K562 (cell line): ENCODE results near the gene FANCI. TPM values are rescaled to one million over a fixed set of nuclear protein-coding genes. Genes with fewer than 3 reads are reported as not detected.
A peak's percentile ranks its signal among the peaks of the same experiment; 100 is the strongest.

ENCODE experiments used
- CEBPG ChIP-seq, 3 experiments: fragments of 200-800 bp in 1 of 3; sonication (Bioruptor generic) in 1 of 3; sonication (generic) in 1 of 3; formaldehyde crosslinking in 1 of 3; IDR thresholded peaks in 2 of 3; conservative IDR thresholded peaks in 1 of 3; 2 replicates each; pipeline versions ENCODE4 v1.6.1 to v1.8.0; 2016 to 2022; ENCODE audit warnings: missing compliant biosample characterization in 2 of 3, missing genetic modification characterization in 2 of 3, mild to moderate bottlenecking in 1 of 3, missing genetic modification reagents in 1 of 3
- E2F6 ChIP-seq, 2 experiments: IDR thresholded peaks; 2 replicates each; pipeline ENCODE4 v1.6.1; 2011; ENCODE audit warnings: borderline replicate concordance in 1 of 2, control low read depth in 1 of 2, low read depth in 1 of 2, low read length in 1 of 2, mild to moderate bottlenecking in 1 of 2, mixed read lengths in 1 of 2, moderate library complexity in 1 of 2; ENCODE audit not compliant: insufficient read depth in 1 of 2, insufficient read length in 1 of 2, poor library complexity in 1 of 2, severe bottlenecking in 1 of 2; ENCODE audit errors: extremely low read depth in 1 of 2
- ELF2 ChIP-seq: fragments of 250-450 bp; sonication (Bioruptor Pico); IDR thresholded peaks from 2 replicates; pipeline ENCODE4 v1.5.0; 2021; ENCODE audit warnings: mild to moderate bottlenecking
- FOXA3 ChIP-seq, 2 experiments: fragments of 450-650 bp in 1 of 2; sonication (generic) in 1 of 2; formaldehyde crosslinking; IDR thresholded peaks in 1 of 2; conservative IDR thresholded peaks in 1 of 2; 2 replicates each; pipeline versions ENCODE4 v1.4.0 to v1.8.0; 2020 to 2022; ENCODE audit warnings: mild to moderate bottlenecking in 2 of 2, missing genetic modification reagents in 1 of 2
- NKRF ChIP-seq: fragments of 450-650 bp; IDR thresholded peaks from 2 replicates; pipeline ENCODE4 v1.6.1; 2016; ENCODE audit warnings: borderline replicate concordance
- YY1 ChIP-seq, 3 experiments: IDR thresholded peaks; 2 replicates each; pipeline ENCODE4 v1.6.1; 2011; ENCODE audit warnings: low read length in 2 of 3, mild to moderate bottlenecking in 2 of 3, moderate library complexity in 2 of 3, borderline replicate concordance in 1 of 3, control low read depth in 1 of 3, low read depth in 1 of 3; ENCODE audit not compliant: insufficient read depth in 3 of 3, insufficient replicate concordance in 2 of 3, control insufficient read depth in 1 of 3, insufficient read length in 1 of 3; ENCODE audit errors: extremely low read depth in 1 of 3
- ZNF511 ChIP-seq: sonication (generic); formaldehyde crosslinking; IDR thresholded peaks from 2 replicates; pipeline ENCODE4 v1.8.0; 2022; ENCODE audit warnings: mild to moderate bottlenecking, missing genetic modification reagents
- polyA plus RNA-seq, 8 experiments: library from polyadenylated mRNA; depleted of rRNA in 4 of 8; stranded (reverse) in 5 of 8; unstranded in 3 of 8; fragments of >200 nt; fragmentation: Nextera tagmentation in 2 of 8; fragmentation: Illumina TruSeq in 1 of 8; extraction: Ambion mirVana in 2 of 8; extraction: Trizol in 1 of 8; gene quantifications; 2 replicates each; pipeline versions ENCODE4 v1.2.1 to v1.2.3, GENCODE V29; 2011 to 2014; ENCODE audit warnings: inconsistent platforms in 1 of 8, missing spikeins in 1 of 8
- total RNA-seq, 7 experiments: library from RNA; depleted of rRNA in 6 of 7; stranded (reverse); fragments of >200 nt in 6 of 7; fragmentation: Illumina TruSeq in 2 of 7; extraction: Trizol in 2 of 7; gene quantifications; 2 replicates each; pipeline versions ENCODE4 v1.2.1 to v1.2.3, GENCODE V29; 2011 to 2021; ENCODE audit warnings: low replicate concordance in 1 of 7
- TF ChIP-seq, protein P1 (sequence below): fragments of 450-650 bp; IDR thresholded peaks from 2 replicates; pipeline ENCODE4 v1.6.1; 2016; ENCODE audit warnings: mild to moderate bottlenecking, moderate library complexity

The FANCI gene
- total and polyA plus RNA-seq, 9 of the 15 experiments (the other 6 are each of a cell fraction or from before 2014, with no cell fraction given) = 72.1 to 165 (median 131) TPM

DNA sequence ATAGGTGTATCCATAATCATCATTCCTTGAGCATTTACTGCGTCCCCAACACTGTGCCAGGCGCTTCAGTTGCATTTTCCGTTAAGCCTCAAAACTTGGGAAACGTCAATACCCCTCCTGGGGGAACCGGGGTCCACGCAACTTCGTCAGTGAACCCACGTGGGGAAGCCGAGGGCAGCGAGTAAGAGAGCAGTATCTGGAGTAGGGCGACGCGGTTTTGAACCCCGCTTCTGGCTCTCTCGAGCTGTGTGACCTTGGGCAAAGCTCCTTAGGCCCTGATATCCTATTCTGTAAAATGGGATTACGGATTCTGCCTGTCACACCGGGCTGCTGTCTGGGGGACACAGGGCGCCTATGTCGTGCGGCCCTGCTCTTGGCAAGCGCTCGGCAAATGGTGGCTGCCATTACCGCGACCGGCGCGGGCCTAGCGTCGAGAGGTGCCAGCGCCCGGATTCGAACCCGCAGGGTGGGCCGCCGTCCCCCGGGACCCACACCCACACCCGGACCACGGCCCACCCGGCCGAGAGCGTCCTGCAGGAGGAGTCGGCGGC is 90.3 kb downstream of the FANCI start (continued):
- TF ChIP-seq, protein P1, sequence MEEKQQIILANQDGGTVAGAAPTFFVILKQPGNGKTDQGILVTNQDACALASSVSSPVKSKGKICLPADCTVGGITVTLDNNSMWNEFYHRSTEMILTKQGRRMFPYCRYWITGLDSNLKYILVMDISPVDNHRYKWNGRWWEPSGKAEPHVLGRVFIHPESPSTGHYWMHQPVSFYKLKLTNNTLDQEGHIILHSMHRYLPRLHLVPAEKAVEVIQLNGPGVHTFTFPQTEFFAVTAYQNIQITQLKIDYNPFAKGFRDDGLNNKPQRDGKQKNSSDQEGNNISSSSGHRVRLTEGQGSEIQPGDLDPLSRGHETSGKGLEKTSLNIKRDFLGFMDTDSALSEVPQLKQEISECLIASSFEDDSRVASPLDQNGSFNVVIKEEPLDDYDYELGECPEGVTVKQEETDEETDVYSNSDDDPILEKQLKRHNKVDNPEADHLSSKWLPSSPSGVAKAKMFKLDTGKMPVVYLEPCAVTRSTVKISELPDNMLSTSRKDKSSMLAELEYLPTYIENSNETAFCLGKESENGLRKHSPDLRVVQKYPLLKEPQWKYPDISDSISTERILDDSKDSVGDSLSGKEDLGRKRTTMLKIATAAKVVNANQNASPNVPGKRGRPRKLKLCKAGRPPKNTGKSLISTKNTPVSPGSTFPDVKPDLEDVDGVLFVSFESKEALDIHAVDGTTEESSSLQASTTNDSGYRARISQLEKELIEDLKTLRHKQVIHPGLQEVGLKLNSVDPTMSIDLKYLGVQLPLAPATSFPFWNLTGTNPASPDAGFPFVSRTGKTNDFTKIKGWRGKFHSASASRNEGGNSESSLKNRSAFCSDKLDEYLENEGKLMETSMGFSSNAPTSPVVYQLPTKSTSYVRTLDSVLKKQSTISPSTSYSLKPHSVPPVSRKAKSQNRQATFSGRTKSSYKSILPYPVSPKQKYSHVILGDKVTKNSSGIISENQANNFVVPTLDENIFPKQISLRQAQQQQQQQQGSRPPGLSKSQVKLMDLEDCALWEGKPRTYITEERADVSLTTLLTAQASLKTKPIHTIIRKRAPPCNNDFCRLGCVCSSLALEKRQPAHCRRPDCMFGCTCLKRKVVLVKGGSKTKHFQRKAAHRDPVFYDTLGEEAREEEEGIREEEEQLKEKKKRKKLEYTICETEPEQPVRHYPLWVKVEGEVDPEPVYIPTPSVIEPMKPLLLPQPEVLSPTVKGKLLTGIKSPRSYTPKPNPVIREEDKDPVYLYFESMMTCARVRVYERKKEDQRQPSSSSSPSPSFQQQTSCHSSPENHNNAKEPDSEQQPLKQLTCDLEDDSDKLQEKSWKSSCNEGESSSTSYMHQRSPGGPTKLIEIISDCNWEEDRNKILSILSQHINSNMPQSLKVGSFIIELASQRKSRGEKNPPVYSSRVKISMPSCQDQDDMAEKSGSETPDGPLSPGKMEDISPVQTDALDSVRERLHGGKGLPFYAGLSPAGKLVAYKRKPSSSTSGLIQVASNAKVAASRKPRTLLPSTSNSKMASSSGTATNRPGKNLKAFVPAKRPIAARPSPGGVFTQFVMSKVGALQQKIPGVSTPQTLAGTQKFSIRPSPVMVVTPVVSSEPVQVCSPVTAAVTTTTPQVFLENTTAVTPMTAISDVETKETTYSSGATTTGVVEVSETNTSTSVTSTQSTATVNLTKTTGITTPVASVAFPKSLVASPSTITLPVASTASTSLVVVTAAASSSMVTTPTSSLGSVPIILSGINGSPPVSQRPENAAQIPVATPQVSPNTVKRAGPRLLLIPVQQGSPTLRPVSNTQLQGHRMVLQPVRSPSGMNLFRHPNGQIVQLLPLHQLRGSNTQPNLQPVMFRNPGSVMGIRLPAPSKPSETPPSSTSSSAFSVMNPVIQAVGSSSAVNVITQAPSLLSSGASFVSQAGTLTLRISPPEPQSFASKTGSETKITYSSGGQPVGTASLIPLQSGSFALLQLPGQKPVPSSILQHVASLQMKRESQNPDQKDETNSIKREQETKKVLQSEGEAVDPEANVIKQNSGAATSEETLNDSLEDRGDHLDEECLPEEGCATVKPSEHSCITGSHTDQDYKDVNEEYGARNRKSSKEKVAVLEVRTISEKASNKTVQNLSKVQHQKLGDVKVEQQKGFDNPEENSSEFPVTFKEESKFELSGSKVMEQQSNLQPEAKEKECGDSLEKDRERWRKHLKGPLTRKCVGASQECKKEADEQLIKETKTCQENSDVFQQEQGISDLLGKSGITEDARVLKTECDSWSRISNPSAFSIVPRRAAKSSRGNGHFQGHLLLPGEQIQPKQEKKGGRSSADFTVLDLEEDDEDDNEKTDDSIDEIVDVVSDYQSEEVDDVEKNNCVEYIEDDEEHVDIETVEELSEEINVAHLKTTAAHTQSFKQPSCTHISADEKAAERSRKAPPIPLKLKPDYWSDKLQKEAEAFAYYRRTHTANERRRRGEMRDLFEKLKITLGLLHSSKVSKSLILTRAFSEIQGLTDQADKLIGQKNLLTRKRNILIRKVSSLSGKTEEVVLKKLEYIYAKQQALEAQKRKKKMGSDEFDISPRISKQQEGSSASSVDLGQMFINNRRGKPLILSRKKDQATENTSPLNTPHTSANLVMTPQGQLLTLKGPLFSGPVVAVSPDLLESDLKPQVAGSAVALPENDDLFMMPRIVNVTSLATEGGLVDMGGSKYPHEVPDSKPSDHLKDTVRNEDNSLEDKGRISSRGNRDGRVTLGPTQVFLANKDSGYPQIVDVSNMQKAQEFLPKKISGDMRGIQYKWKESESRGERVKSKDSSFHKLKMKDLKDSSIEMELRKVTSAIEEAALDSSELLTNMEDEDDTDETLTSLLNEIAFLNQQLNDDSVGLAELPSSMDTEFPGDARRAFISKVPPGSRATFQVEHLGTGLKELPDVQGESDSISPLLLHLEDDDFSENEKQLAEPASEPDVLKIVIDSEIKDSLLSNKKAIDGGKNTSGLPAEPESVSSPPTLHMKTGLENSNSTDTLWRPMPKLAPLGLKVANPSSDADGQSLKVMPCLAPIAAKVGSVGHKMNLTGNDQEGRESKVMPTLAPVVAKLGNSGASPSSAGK = peak; percentile 38
- TF ChIP-seq ZNF511 (0 out of 2 replicates have a peak, but pooled peaks have one; percentile 3), E2F6 (IDR thresholded peaks at IDR 0.05; ENCODE audit: borderline replicate concordance in 1 of 2, extremely low read depth in 1 of 2, insufficient read depth in 1 of 2, insufficient read length in 1 of 2, low read depth in 1 of 2, low read length in 1 of 2, poor library complexity in 1 of 2, severe bottlenecking in 1 of 2) (peak in 1 of 2 experiments; percentile 27), YY1 (IDR thresholded peaks at IDR 0.05; ENCODE audit: borderline replicate concordance in 1 of 3, control insufficient read depth in 1 of 3, extremely low read depth in 1 of 3, insufficient read depth in 3 of 3, insufficient read length in 1 of 3, insufficient replicate concordance in 2 of 3, low read depth in 1 of 3, low read length in 2 of 3) (peak; percentile 52 to 76 (median 62)), FOXA3 (CRISPR knock-in tag; conservative IDR thresholded peaks at IDR 0.05 in 1 of 2, IDR thresholded peaks at IDR 0.05 in 1 of 2) (0 out of 4 replicates have a peak, but pooled peaks of 1 of the 2 experiments have one; percentile 60), CEBPG (CRISPR knock-in tag; IDR thresholded peaks at IDR 0.05) (0 out of 2 replicates have a peak, but pooled peaks have one; percentile 12), CEBPG (tag; conservative IDR thresholded peaks at IDR 0.05 in 1 of 2, IDR thresholded peaks at IDR 0.05 in 1 of 2) (no peak), NKRF (peak; percentile 65), ELF2 (CRISPR knock-in tag) (no peak)
